ENCODE measurements around the gene GGACT.

GGACT gene

DNA sequence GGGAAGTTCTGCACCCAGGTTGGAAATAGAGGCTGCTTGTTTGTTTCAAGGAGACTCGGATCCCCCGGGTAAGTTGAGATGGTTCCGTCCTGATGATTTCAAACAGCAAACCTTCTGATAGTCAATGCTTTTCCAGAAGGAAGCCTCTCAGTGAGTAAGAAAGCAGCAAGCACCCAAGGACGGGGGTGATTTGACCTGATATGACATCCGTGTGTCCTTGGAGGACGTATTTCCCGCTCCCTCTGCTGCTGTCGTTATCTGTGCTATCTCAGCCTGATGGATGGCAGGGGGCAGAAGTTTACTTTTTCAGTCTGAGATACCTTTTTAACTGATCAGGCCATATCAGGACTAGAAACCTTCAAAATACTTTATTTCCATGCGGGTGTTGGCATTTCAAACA lies 5.7 kb upstream of the GGACT start:
- no peak overlapping the region for H3K4me3 ChIP-seq (ENCODE audit: low read length)
- H2AFZ ChIP-seq (ENCODE audit: low read length) = no peak overlapping the region
- TF ChIP-seq, protein P1, sequence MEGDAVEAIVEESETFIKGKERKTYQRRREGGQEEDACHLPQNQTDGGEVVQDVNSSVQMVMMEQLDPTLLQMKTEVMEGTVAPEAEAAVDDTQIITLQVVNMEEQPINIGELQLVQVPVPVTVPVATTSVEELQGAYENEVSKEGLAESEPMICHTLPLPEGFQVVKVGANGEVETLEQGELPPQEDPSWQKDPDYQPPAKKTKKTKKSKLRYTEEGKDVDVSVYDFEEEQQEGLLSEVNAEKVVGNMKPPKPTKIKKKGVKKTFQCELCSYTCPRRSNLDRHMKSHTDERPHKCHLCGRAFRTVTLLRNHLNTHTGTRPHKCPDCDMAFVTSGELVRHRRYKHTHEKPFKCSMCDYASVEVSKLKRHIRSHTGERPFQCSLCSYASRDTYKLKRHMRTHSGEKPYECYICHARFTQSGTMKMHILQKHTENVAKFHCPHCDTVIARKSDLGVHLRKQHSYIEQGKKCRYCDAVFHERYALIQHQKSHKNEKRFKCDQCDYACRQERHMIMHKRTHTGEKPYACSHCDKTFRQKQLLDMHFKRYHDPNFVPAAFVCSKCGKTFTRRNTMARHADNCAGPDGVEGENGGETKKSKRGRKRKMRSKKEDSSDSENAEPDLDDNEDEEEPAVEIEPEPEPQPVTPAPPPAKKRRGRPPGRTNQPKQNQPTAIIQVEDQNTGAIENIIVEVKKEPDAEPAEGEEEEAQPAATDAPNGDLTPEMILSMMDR (IDR thresholded peaks at IDR 0.05; ENCODE audit: low read length) = no peak
- TF ChIP-seq EZH2phosphoT487 (IDR thresholded peaks at IDR 0.05; ENCODE audit: low read length) (no peak), EZH2 (optimal IDR thresholded peaks at IDR 0.05; ENCODE audit: low read depth, low read length) (no peak)
- no peaks in the 10 kb centered on the region for H3K9me3 ChIP-seq (replicated peaks; ENCODE audit: insufficient read depth, low read length)
- no peak overlapping the region for H3K9ac ChIP-seq (ENCODE audit: low read length)
- H3K27me3 ChIP-seq (replicated peaks; ENCODE audit: insufficient read depth, low read length) = no peaks in the 10 kb centered on the region
- H4K20me1 ChIP-seq (ENCODE audit: insufficient read depth, low read length) = no peaks in the 10 kb centered on the region
- H3F3A ChIP-seq (ENCODE audit: insufficient read depth, low read length) = no peaks in the 10 kb centered on the region
- no peaks in the 10 kb centered on the region for H3K4me1 ChIP-seq (ENCODE audit: low read length)
- H3K36me3 ChIP-seq (replicated peaks; ENCODE audit: insufficient read depth, low read length) = no peaks in the 10 kb centered on the region
- no peaks in the 10 kb centered on the region for H3K9me2 ChIP-seq (replicated peaks; ENCODE audit: insufficient read depth, low read length)
- no peak overlapping the region for H3K4me2 ChIP-seq (ENCODE audit: low read depth, low read length)
- no peak for DNase-seq
- H3K79me2 ChIP-seq (ENCODE audit: low read length) = no peaks in the 10 kb centered on the region
- no peak overlapping the region for H3K27ac ChIP-seq (ENCODE audit: low read length)

DNA sequence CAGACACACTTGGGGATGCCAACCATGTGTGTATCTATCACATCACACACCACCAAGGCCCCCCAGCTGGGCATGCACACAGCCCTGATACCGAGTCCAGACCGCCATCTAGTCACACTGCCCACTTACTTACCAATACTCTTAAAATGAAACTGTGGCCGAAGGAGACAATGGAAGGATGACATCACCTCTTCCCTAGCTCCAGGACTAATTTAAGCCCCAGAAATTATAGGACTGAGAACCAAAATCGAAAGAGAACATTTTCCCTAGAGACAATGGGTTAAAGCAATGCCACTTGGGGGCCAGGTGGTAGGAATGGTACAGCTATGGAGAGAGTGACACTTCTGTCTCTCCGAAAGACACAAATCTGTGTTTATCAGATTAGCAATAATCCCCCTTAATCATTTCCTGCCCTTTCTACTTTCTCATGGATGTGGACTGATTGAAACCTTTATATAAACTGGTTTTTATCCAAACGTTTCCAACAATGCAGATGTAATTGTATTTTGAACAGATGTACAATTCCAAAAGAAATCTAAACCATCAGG lies 663 bp upstream of the GGACT start:
- H3K4me3 ChIP-seq (ENCODE audit: low read length) = no peak overlapping the region; the same call in 1 of the 2 replicates

DNA sequence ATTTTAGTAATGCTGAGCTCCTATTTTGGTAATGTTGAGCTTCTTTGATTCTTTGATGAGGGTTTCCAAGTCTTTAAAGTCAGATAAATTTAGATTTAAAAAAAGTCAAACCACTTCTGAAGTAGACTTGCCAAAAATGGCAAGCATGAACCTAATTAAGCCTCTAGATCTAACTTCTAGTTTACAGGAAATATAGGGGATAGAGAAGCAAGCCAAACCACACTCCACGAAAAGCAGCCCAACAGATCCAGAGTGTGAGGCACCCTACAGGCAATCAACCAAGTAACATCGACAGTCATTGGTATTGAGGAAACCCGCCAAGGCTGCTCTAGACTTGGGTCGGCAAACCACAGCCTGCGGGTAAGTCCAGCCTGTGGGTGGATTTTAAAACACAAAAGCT lies 3.7 kb downstream of the GGACT start:
- no peaks in the 10 kb centered on the region for H4K20me1 ChIP-seq (ENCODE audit: insufficient read depth, low read length)
- H3F3A ChIP-seq (ENCODE audit: insufficient read depth, low read length) = no peaks in the 10 kb centered on the region
- no peaks in the 10 kb centered on the region for H3K27me3 ChIP-seq (replicated peaks; ENCODE audit: insufficient read depth, low read length)
- H3K4me1 ChIP-seq (ENCODE audit: low read length) = peaks cover 5% of the 10 kb centered on the region; the same call in 1 of the 2 replicates
- no peaks in the 10 kb centered on the region for H3K79me2 ChIP-seq (ENCODE audit: low read length)
- no peaks in the 10 kb centered on the region for H3K9me3 ChIP-seq (replicated peaks; ENCODE audit: insufficient read depth, low read length)
- no peaks in the 10 kb centered on the region for H3K9me2 ChIP-seq (replicated peaks; ENCODE audit: insufficient read depth, low read length)
- no peak overlapping the region for H3K4me3 ChIP-seq (ENCODE audit: low read length)
- DNase-seq = no peak
- H3K36me3 ChIP-seq (replicated peaks; ENCODE audit: insufficient read depth, low read length) = no peaks in the 10 kb centered on the region
- H3K4me2 ChIP-seq (ENCODE audit: low read depth, low read length) = no peak overlapping the region
- no peak overlapping the region for H3K9ac ChIP-seq (ENCODE audit: low read length)
- no peak for TF ChIP-seq EZH2phosphoT487 (IDR thresholded peaks at IDR 0.05; ENCODE audit: low read length)
- H2AFZ ChIP-seq (ENCODE audit: low read length) = no peak overlapping the region
- H3K27ac ChIP-seq (ENCODE audit: low read length) = no peak overlapping the region

More for the DNA sequence above, 663 bp upstream of the GGACT start:
- H3K79me2 ChIP-seq (ENCODE audit: low read length) = no peaks in the 10 kb centered on the region
- TF ChIP-seq EZH2phosphoT487 (IDR thresholded peaks at IDR 0.05; ENCODE audit: low read length) (no peak), EZH2 (optimal IDR thresholded peaks at IDR 0.05; ENCODE audit: low read depth, low read length) (no peak)
- TF ChIP-seq, protein P1 (IDR thresholded peaks at IDR 0.05; ENCODE audit: low read length) = no peak
- no peaks in the 10 kb centered on the region for H3F3A ChIP-seq (ENCODE audit: insufficient read depth, low read length)
- no peaks in the 10 kb centered on the region for H3K27me3 ChIP-seq (replicated peaks; ENCODE audit: insufficient read depth, low read length)
- H3K9ac ChIP-seq (ENCODE audit: low read length) = no peak overlapping the region
- no peaks in the 10 kb centered on the region for H4K20me1 ChIP-seq (ENCODE audit: insufficient read depth, low read length)
- peaks cover 5% of the 10 kb centered on the region; the same call in 1 of the 2 replicates for H3K4me1 ChIP-seq (ENCODE audit: low read length)
- no peaks in the 10 kb centered on the region for H3K9me3 ChIP-seq (replicated peaks; ENCODE audit: insufficient read depth, low read length)
- peak overlapping the region; percentile 64; the same call in 1 of the 2 replicates for H3K4me2 ChIP-seq (ENCODE audit: low read depth, low read length)
- DNase-seq = no peak
- no peak overlapping the region for H3K27ac ChIP-seq (ENCODE audit: low read length)
- H3K9me2 ChIP-seq (replicated peaks; ENCODE audit: insufficient read depth, low read length) = no peaks in the 10 kb centered on the region
- H2AFZ ChIP-seq (ENCODE audit: low read length) = peak overlapping the region; percentile 93
- no peaks in the 10 kb centered on the region for H3K36me3 ChIP-seq (replicated peaks; ENCODE audit: insufficient read depth, low read length)

DNA sequence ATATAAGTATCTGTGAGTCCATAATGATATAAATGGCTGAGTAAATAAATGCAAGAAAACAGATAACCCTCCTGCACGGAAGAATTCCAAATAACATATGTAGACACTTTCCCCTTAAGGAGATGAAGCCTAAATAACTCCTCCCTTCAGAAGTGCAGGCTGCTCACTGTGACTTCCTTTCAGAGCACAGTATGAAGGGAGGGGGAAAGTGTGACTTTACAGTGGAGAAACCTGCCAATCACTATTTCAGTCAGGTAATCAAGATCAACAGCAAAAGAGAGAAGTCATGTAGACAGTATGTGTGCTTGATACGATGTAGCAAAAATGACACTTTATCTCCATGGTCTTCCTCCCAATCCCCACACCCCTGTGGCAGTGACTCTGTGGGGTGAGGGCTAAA lies 7.1 kb downstream of the GGACT start:
- H2AFZ ChIP-seq (ENCODE audit: low read length) = no peak overlapping the region
- H3K79me2 ChIP-seq (ENCODE audit: low read length) = no peaks in the 10 kb centered on the region
- no peaks in the 10 kb centered on the region for H3K9me2 ChIP-seq (replicated peaks; ENCODE audit: insufficient read depth, low read length)
- TF ChIP-seq EZH2phosphoT487 (IDR thresholded peaks at IDR 0.05; ENCODE audit: low read length) (no peak), EZH2 (optimal IDR thresholded peaks at IDR 0.05; ENCODE audit: low read depth, low read length) (no peak)
- TF ChIP-seq, protein P1 (IDR thresholded peaks at IDR 0.05; ENCODE audit: low read length) = no peak
- no peaks in the 10 kb centered on the region for H4K20me1 ChIP-seq (ENCODE audit: insufficient read depth, low read length)
- no peaks in the 10 kb centered on the region for H3F3A ChIP-seq (ENCODE audit: insufficient read depth, low read length)
- no peak overlapping the region for H3K9ac ChIP-seq (ENCODE audit: low read length)
- H3K9me3 ChIP-seq (replicated peaks; ENCODE audit: insufficient read depth, low read length) = no peaks in the 10 kb centered on the region
- no peaks in the 10 kb centered on the region for H3K4me1 ChIP-seq (ENCODE audit: low read length)
- no peak overlapping the region for H3K27ac ChIP-seq (ENCODE audit: low read length)
- no peaks in the 10 kb centered on the region for H3K36me3 ChIP-seq (replicated peaks; ENCODE audit: insufficient read depth, low read length)
- DNase-seq = no peak
- no peak overlapping the region for H3K4me3 ChIP-seq (ENCODE audit: low read length)
- H3K4me2 ChIP-seq (ENCODE audit: low read depth, low read length) = no peak overlapping the region
- H3K27me3 ChIP-seq (replicated peaks; ENCODE audit: insufficient read depth, low read length) = no peaks in the 10 kb centered on the region

All from MM.1S (cell line).